Measurements from ENCODE around the gene FAM81A. TPM values are rescaled to one million over a fixed set of nuclear protein-coding genes. Genes with fewer than 3 reads are reported as not detected.
"Not testable (repeated sequence)": the region's sequence is repeated elsewhere in the genome, so short reads cannot be mapped to it uniquely, and the experiment has no call there.

Gene FAM81A
- polyA plus RNA-seq, 1 donor (not counting 4 experiments of a cell fraction or from before 2014, with no cell fraction given), result 0.84 TPM

DNA sequence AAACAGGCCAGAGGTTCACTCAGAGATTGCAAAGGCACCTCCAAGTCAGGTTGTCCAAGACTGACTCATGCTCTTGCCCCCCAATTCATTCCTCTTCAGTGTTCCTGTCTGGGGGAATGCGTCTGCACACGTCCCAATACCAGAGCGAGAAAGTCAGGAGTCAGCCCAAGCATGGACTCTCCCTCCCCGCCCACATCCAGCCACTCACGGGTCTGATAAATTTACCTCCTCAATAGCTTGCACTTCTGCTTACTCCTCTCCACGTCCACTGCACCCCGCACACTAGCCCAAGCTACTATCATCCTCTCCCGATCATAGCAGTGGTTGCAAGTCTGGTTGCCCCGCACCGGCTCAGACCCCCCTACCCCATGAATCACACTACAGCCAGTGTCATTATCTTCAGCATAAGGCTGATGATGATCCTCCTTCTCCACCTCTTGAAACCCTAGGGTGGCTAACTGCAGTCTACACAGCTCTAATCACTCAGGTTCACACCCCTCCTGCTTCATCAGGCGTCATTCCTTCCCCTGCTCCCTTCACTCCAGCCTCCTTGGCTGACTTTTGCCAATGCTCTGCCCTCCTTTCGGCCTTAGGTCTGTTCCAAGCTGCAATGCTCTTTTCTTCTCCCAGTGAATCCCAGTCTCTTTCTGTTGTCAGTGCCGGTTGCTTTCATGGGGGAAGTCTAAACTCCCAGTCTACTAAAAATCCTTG lies 37.7 kb upstream of the FAM81A start:
- dilution Hi-C loops (cut with MboI; ENCODE audit: extremely low pct_ligation_motif_present, low sequenced_read_pairs), result no loop called here
- FAIRE-seq, result peak; percentile 23
- no peak for DNase-seq (ENCODE audit: low read depth, low spot score)
- no peaks in the 10 kb centered on the region for H3K9me3 ChIP-seq (ENCODE audit: control insufficient read depth, low read depth, low read length)
- no peak overlapping the region for H3K27ac ChIP-seq (ENCODE audit: control insufficient read depth, insufficient read depth, low read length)
- H3K4me2 ChIP-seq (ENCODE audit: control insufficient read depth, extremely low read depth, insufficient read depth, low read depth, low read length), result no peak overlapping the region
- peaks cover 6% of the 10 kb centered on the region for H3K4me1 ChIP-seq (ENCODE audit: control insufficient read depth, extremely low read depth, insufficient read depth, low read length)
- TF ChIP-seq, protein P1, sequence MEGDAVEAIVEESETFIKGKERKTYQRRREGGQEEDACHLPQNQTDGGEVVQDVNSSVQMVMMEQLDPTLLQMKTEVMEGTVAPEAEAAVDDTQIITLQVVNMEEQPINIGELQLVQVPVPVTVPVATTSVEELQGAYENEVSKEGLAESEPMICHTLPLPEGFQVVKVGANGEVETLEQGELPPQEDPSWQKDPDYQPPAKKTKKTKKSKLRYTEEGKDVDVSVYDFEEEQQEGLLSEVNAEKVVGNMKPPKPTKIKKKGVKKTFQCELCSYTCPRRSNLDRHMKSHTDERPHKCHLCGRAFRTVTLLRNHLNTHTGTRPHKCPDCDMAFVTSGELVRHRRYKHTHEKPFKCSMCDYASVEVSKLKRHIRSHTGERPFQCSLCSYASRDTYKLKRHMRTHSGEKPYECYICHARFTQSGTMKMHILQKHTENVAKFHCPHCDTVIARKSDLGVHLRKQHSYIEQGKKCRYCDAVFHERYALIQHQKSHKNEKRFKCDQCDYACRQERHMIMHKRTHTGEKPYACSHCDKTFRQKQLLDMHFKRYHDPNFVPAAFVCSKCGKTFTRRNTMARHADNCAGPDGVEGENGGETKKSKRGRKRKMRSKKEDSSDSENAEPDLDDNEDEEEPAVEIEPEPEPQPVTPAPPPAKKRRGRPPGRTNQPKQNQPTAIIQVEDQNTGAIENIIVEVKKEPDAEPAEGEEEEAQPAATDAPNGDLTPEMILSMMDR (optimal IDR thresholded peaks at IDR 0.05 in 1 of 3, IDR thresholded peaks at IDR 0.05 in 1 of 3, conservative IDR thresholded peaks at IDR 0.05 in 1 of 3; ENCODE audit: extremely low read depth in 1 of 3, insufficient read depth in 2 of 3, low read length in 3 of 3), result no peak
- TF ChIP-seq EZH2 (IDR thresholded peaks at IDR 0.05; ENCODE audit: low read length), result no peak
- H3K79me2 ChIP-seq (ENCODE audit: control insufficient read depth, insufficient read depth, low read length), result no peaks in the 10 kb centered on the region
- H3K27me3 ChIP-seq (ENCODE audit: control insufficient read depth, extremely low read depth, insufficient read depth, low read length), result no peaks in the 10 kb centered on the region
- H3K4me3 ChIP-seq (ENCODE audit: control insufficient read depth in 2 of 3, extremely low read depth in 1 of 3, insufficient read depth in 2 of 3, low read depth in 1 of 3, low read length in 3 of 3), result no peak overlapping the region
- H4K20me1 ChIP-seq (ENCODE audit: control insufficient read depth, extremely low read depth, insufficient read depth, low read length), result no peaks in the 10 kb centered on the region
- no peaks in the 10 kb centered on the region for H3K36me3 ChIP-seq (ENCODE audit: control insufficient read depth in 2 of 2, extremely low read depth in 1 of 2, insufficient read depth in 2 of 2, low read length in 2 of 2)
- no peaks in the 10 kb centered on the region for H3K9me1 ChIP-seq (ENCODE audit: control insufficient read depth, extremely low read depth, insufficient read depth, low read length)
- no peak overlapping the region for H3K9ac ChIP-seq (ENCODE audit: control insufficient read depth, extremely low read depth, insufficient read depth, low read length)
- peak overlapping the region; percentile 71 for H2AFZ ChIP-seq (ENCODE audit: control insufficient read depth, low read length)

DNA sequence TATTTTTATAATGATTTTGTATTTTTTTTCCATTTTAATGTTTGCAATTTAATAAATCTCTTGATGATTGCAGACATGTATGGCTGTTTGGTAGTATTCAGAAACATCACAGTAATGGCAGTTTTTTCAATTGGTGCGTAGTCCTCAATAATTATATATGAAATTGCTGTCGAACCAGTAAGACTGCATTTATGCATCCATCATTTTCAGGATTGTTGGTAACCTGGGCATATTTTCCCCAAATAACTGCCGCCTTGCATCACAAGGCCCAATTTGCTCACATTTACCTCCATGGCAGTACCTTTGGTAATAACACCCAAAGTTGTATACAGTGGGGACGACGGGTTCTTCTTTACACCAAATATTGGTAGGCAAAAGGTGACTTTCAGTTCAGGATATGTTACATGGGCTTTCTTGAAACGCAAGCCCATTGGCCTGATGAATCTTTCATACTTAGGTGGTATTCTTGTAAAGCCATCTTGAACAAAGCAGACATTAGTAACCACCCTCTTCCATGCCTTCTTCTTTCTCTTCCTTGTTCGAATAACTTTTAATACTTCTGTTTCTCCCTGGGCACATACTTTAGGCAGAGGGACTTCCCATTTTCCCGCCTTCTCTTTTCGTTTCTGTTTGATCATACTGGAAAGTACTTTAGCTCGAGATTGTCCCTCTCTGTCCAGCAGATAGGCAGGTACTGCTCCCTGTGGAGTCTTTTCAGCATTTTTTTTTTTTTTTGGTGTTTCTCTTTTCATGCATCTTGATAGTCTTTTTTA lies 36.7 kb upstream of the FAM81A start:
- FAIRE-seq; H2AFZ ChIP-seq (ENCODE audit: control insufficient read depth, low read length); H3K9me1 ChIP-seq (ENCODE audit: control insufficient read depth, extremely low read depth, insufficient read depth, low read length); H3K4me2 ChIP-seq (ENCODE audit: control insufficient read depth, extremely low read depth, insufficient read depth, low read depth, low read length); H3K9ac ChIP-seq (ENCODE audit: control insufficient read depth, extremely low read depth, insufficient read depth, low read length); H3K79me2 ChIP-seq (ENCODE audit: control insufficient read depth, insufficient read depth, low read length); H3K4me1 ChIP-seq (ENCODE audit: control insufficient read depth, extremely low read depth, insufficient read depth, low read length); H4K20me1 ChIP-seq (ENCODE audit: control insufficient read depth, extremely low read depth, insufficient read depth, low read length); H3K36me3 ChIP-seq (ENCODE audit: control insufficient read depth in 2 of 2, extremely low read depth in 1 of 2, insufficient read depth in 2 of 2, low read length in 2 of 2); H3K27ac ChIP-seq (ENCODE audit: control insufficient read depth, insufficient read depth, low read length); H3K27me3 ChIP-seq (ENCODE audit: control insufficient read depth, extremely low read depth, insufficient read depth, low read length); DNase-seq (ENCODE audit: low read depth, low spot score); H3K4me3 ChIP-seq (ENCODE audit: control insufficient read depth in 2 of 3, extremely low read depth in 1 of 3, insufficient read depth in 2 of 3, low read depth in 1 of 3, low read length in 3 of 3); H3K9me3 ChIP-seq (ENCODE audit: control insufficient read depth, low read depth, low read length); dilution Hi-C loops (cut with MboI; ENCODE audit: extremely low pct_ligation_motif_present, low sequenced_read_pairs): not testable (repeated sequence)
